Mesenchymal stem cell (in vitro differentiated cells and primary cell): ENCODE data around the gene C6orf136.

Experiments
- DNase-seq: peaks from one replicate; pipeline ENCODE4 v3.0.0-alpha.2; 2013
- H2AFZ ChIP-seq: one replicate; pipeline ENCODE4 v1.6.1; 2013; ENCODE audit warnings: low read depth, mild to moderate bottlenecking, control low read depth, inconsistent platforms, low read length, moderate library complexity
- H2AK5ac ChIP-seq: 2 replicates; pipeline ENCODE4 v1.6.1; 2013; ENCODE audit warnings: low read length, moderate library complexity, mild to moderate bottlenecking, inconsistent platforms; ENCODE audit not compliant: severe bottlenecking
- H2BK120ac ChIP-seq: one replicate; pipeline ENCODE4 v1.6.1; 2013; ENCODE audit warnings: low read depth, mild to moderate bottlenecking, inconsistent platforms, low read length, moderate library complexity
- H2BK12ac ChIP-seq, 2 experiments: one replicate each; pipeline ENCODE4 v1.6.1; 2013; ENCODE audit warnings: inconsistent platforms in 2 of 2, low read length in 2 of 2, mild to moderate bottlenecking in 2 of 2, moderate library complexity in 2 of 2, control low read depth in 1 of 2
- H2BK15ac ChIP-seq: one replicate; pipeline ENCODE4 v1.6.1; 2013; ENCODE audit warnings: mild to moderate bottlenecking, low read depth, inconsistent platforms; ENCODE audit not compliant: poor library complexity, severe bottlenecking
- H2BK5ac ChIP-seq: 2 replicates; pipeline ENCODE4 v1.6.1; 2013; ENCODE audit warnings: low read depth, mild to moderate bottlenecking, low read length, control low read depth, inconsistent platforms; ENCODE audit not compliant: poor library complexity, severe bottlenecking
- H3K14ac ChIP-seq, 2 experiments: one replicate each; pipeline ENCODE4 v1.6.1; 2013; ENCODE audit warnings: inconsistent platforms in 2 of 2, low read length in 2 of 2, control low read depth in 1 of 2, mild to moderate bottlenecking in 1 of 2, moderate library complexity in 1 of 2
- H3K18ac ChIP-seq, 2 experiments: one replicate each; pipeline ENCODE4 v1.6.1; 2013; ENCODE audit warnings: inconsistent platforms in 2 of 2, low read length in 2 of 2, control low read depth in 1 of 2, low read depth in 1 of 2, mild to moderate bottlenecking in 1 of 2
- H3K23ac ChIP-seq, 2 experiments: one replicate each; pipeline ENCODE4 v1.6.1; 2013; ENCODE audit warnings: inconsistent platforms in 2 of 2, low read length in 2 of 2, mild to moderate bottlenecking in 2 of 2, moderate library complexity in 2 of 2, control low read depth in 1 of 2
- H3K27ac ChIP-seq: 2 replicates; pipeline ENCODE4 v1.5.1; 2013; ENCODE audit warnings: mild to moderate bottlenecking, moderate library complexity, low read length, control low read depth, inconsistent platforms; ENCODE audit not compliant: poor library complexity, severe bottlenecking
- H3K27me3 ChIP-seq, 2 experiments: 2 replicates each; pipeline versions ENCODE4 v1.6.1 to v1.7.0; 2013; ENCODE audit warnings: low read length in 2 of 2, mild to moderate bottlenecking in 2 of 2, moderate library complexity in 2 of 2, control low read depth in 1 of 2, inconsistent platforms in 1 of 2; ENCODE audit not compliant: control insufficient read depth in 1 of 2, insufficient read depth in 1 of 2
- H3K36me3 ChIP-seq, 2 experiments: 2 replicates each; pipeline versions ENCODE4 v1.6.1 to v1.7.0; 2013; ENCODE audit warnings: low read length in 2 of 2, control low read depth in 1 of 2, inconsistent platforms in 1 of 2, low read depth in 1 of 2, mild to moderate bottlenecking in 1 of 2; ENCODE audit not compliant: insufficient read depth in 2 of 2, control insufficient read depth in 1 of 2
- H3K4ac ChIP-seq, 2 experiments: one replicate each; pipeline ENCODE4 v1.6.1; 2013; ENCODE audit warnings: inconsistent platforms in 2 of 2, low read length in 2 of 2, mild to moderate bottlenecking in 2 of 2, moderate library complexity in 2 of 2, control low read depth in 1 of 2, low read depth in 1 of 2
- H3K4me1 ChIP-seq: 2 replicates; pipeline ENCODE4 v1.6.1; 2013; ENCODE audit warnings: low read depth, low read length, control low read depth; ENCODE audit not compliant: control insufficient read depth, insufficient read depth
- H3K4me2 ChIP-seq: 2 replicates; pipeline ENCODE4 v1.6.1; 2013; ENCODE audit warnings: low read length, mild to moderate bottlenecking, inconsistent platforms; ENCODE audit not compliant: poor library complexity, severe bottlenecking
- H3K4me3 ChIP-seq, 2 experiments: 2 replicates each; pipeline versions ENCODE4 v1.5.1 to v1.7.0; 2013; ENCODE audit warnings: low read length in 2 of 2, mild to moderate bottlenecking in 2 of 2, control low read depth in 1 of 2, low read depth in 1 of 2; ENCODE audit not compliant: insufficient read depth in 1 of 2
- H3K79me1 ChIP-seq: replicated peaks from 2 replicates; pipeline ENCODE4 v1.6.1; 2013; ENCODE audit warnings: mild to moderate bottlenecking, control low read depth, low read length, inconsistent platforms; ENCODE audit not compliant: poor library complexity, severe bottlenecking
- H3K9ac ChIP-seq: 2 replicates; pipeline ENCODE4 v1.7.0; 2013; ENCODE audit warnings: mild to moderate bottlenecking, low read length, moderate library complexity
- H3K9me3 ChIP-seq: 2 replicates; pipeline ENCODE4 v1.7.0; 2013; ENCODE audit warnings: mild to moderate bottlenecking, low read length; ENCODE audit not compliant: control insufficient read depth
- H4K8ac ChIP-seq: one replicate; pipeline ENCODE4 v1.6.1; 2013; ENCODE audit warnings: inconsistent platforms, mild to moderate bottlenecking, low read length, moderate library complexity
- H4K91ac ChIP-seq: one replicate; pipeline ENCODE4 v1.6.1; 2013; ENCODE audit warnings: mild to moderate bottlenecking, low read length, inconsistent platforms
- WGBS: methylation state at CpG from one replicate; pipeline ENCODE4 v1.1.7; 2013; ENCODE audit warnings: mixed read lengths; 5-methylcytosine and 5-hydroxymethylcytosine counted together

The C6orf136 gene

DNA sequence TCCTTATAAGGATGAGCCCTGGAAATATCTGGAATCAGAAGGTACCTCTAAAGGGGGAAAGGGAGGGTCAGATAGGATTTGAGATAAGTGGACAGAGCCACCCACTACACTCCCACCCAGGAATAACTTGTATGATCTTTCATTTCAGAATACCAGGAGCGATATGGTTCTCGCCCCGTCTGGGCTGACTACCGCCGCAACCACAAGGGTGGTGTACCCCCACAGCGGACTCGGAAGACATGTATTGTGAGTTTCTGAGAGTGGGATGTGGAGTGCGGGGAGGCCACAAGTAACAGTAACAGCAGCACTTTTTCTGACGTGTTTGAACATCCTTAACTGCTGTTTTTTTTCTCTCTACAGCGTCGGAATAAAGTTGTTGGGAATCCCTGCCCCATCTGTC lies 27.4 kb upstream of the C6orf136 start:
- H3K27me3 ChIP-seq: no peaks in the 10 kb centered on the region
- no peaks in the 10 kb centered on the region for H3K4me1 ChIP-seq
- 98% methylated on average over 11 of the region's 11 CpGs for WGBS
- H3K79me1 ChIP-seq: peaks cover 11% of the 10 kb centered on the region
- DNase-seq: no peak
- H3K9ac ChIP-seq: peak overlapping the region; percentile 100
- no peak overlapping the region for H3K14ac ChIP-seq
- peak overlapping the region; percentile 49 for H2AK5ac ChIP-seq
- H3K4me2 ChIP-seq: no peak overlapping the region
- H4K8ac ChIP-seq: peak overlapping the region; percentile 62
- no peak overlapping the region for H2BK15ac ChIP-seq
- H4K91ac ChIP-seq: peak overlapping the region; percentile 48
- H3K9me3 ChIP-seq: no peaks in the 10 kb centered on the region
- H2AFZ ChIP-seq: no peak overlapping the region
- peaks cover 30 to 64% of the 10 kb centered on the region in 2 experiments for H3K36me3 ChIP-seq
- no peak overlapping the region for H3K4ac ChIP-seq
- H2BK12ac ChIP-seq: no peak overlapping the region
- H3K27ac ChIP-seq: no peak overlapping the region
- no peak overlapping the region for H3K23ac ChIP-seq
- no peak overlapping the region for H2BK5ac ChIP-seq
- H2BK120ac ChIP-seq: no peak overlapping the region
- no peak overlapping the region for H3K18ac ChIP-seq
- H3K4me3 ChIP-seq: no peak overlapping the region

DNA sequence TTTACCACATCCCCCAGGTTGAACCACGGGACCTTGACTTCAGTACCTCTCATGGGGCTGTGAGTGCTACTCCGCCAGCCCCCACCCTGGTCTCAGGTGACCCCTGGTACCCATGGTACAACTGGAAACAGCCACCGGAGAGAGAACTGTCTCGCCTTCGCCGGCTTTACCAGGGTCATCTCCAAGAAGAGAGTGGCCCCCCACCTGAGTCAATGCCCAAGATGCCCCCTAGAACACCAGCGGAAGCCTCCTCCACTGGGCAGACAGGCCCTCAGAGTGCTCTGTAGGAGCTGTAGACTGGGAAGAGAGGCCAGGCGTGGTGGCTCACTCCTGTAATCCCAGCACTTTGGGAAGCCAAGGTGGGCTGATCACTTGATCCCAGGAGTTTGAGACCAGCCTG lies 21.4 kb upstream of the C6orf136 start:
- H3K23ac ChIP-seq: no peak overlapping the region
- H3K9me3 ChIP-seq: no peaks in the 10 kb centered on the region
- peaks cover 3% of the 10 kb centered on the region for H3K4me1 ChIP-seq
- H3K79me1 ChIP-seq: peaks cover 30% of the 10 kb centered on the region
- H2BK5ac ChIP-seq: no peak overlapping the region
- DNase-seq: no peak
- no peak overlapping the region for H3K4me3 ChIP-seq
- H3K4me2 ChIP-seq: no peak overlapping the region
- no peak overlapping the region for H3K4ac ChIP-seq
- H3K27ac ChIP-seq: no peak overlapping the region
- no peak overlapping the region for H2AK5ac ChIP-seq
- peaks cover 61 to 80% of the 10 kb centered on the region in 2 experiments for H3K36me3 ChIP-seq
- no peak overlapping the region for H3K9ac ChIP-seq
- H3K14ac ChIP-seq: no peak overlapping the region
- no peak overlapping the region for H2BK15ac ChIP-seq
- H4K91ac ChIP-seq: no peak overlapping the region
- whole genome bisulfite sequencing: over 99% methylated on average over 8 of the region's 8 CpGs
- H2BK12ac ChIP-seq: no peak overlapping the region
- H4K8ac ChIP-seq: no peak overlapping the region
- no peak overlapping the region for H3K18ac ChIP-seq
- H3K27me3 ChIP-seq: no peaks in the 10 kb centered on the region
- H2AFZ ChIP-seq: no peak overlapping the region
- H2BK120ac ChIP-seq: no peak overlapping the region

DNA sequence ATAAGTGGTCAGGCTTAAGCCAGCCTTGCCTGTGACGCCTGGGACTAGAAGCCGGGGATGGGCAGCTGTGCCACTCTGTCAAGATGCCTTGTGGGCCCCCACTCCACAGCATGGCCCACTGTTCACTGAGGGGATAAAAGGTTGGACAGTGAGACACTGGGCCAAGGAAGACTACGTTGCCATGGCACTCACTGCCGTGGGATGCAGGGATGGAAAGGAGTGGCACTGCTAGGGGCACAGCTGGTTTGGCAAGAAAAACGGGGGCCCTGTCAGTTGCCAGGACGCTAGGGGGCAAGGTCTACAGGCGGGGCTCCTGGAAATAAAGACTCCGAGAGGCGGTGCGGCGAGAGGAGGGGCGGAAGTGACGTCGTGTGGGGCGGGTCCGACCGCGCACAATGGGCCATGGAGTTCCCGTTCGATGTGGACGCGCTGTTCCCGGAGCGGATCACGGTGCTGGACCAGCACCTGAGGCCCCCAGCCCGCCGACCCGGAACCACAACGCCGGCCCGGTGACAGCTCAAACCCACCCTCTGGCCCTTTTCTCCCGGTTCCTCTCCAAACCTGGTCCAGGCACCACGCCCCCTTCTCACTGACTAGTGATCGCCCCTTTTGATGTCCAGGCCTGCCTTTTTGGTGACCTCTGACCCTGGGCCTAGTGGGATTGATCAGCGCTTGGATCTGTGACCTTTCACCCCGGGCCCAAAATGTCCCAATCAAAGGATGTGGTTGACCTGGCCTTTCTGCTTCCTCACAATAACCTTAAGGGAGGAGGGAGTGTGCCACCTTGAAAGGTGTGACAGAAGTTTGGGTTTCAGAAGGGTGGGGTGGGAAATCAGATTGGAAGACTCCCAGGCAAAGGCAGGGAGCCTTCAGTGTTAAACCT lies 20.2 kb upstream of the C6orf136 start, which contains the start of gene ATAT1:
Gene ATAT1, plus strand, starts transcription at position 391 of the 883 bp plus-strand sequence.
- H3K18ac ChIP-seq: peak within 1 kb of the TSS; percentile 83 to 88
- H3K79me1 ChIP-seq: peaks cover 32% of the 10 kb centered on the region
- peak within 1 kb of the TSS; percentile 4 for H2BK120ac ChIP-seq
- no peaks in the 10 kb centered on the region for H3K9me3 ChIP-seq
- H3K14ac ChIP-seq: peak within 1 kb of the TSS in 1 of 2 experiments; percentile 67
- peak within 1 kb of the TSS in 1 of 2 experiments; percentile 25 for H2BK12ac ChIP-seq
- peak within 1 kb of the TSS; percentile 43 for H3K27ac ChIP-seq
- peak within 1 kb of the TSS; percentile 96 for H3K9ac ChIP-seq
- H2BK5ac ChIP-seq: peak within 1 kb of the TSS; percentile 5
- H2AK5ac ChIP-seq: peak within 1 kb of the TSS; percentile 33
- H3K4ac ChIP-seq: peak within 1 kb of the TSS; percentile 47 to 89
- no peaks in the 10 kb centered on the region for H3K27me3 ChIP-seq
- peak within 1 kb of the TSS; percentile 60 to 95 for H3K4me3 ChIP-seq
- H3K36me3 ChIP-seq: peaks cover 64 to 78% of the 10 kb centered on the region in 2 experiments
- H4K91ac ChIP-seq: peak within 1 kb of the TSS; percentile 93
- no peak within 1 kb of the TSS for H3K23ac ChIP-seq
- 6% methylated on average over 36 of the region's 36 CpGs for WGBS
- H4K8ac ChIP-seq: peak within 1 kb of the TSS; percentile 99
- H3K4me1 ChIP-seq: peaks cover 4% of the 10 kb centered on the region
- H2AFZ ChIP-seq: peak within 1 kb of the TSS; percentile 39
- H3K4me2 ChIP-seq: peak within 1 kb of the TSS; percentile 82
- peak; percentile 87 for DNase-seq
- H2BK15ac ChIP-seq: peak within 1 kb of the TSS; percentile 93

DNA sequence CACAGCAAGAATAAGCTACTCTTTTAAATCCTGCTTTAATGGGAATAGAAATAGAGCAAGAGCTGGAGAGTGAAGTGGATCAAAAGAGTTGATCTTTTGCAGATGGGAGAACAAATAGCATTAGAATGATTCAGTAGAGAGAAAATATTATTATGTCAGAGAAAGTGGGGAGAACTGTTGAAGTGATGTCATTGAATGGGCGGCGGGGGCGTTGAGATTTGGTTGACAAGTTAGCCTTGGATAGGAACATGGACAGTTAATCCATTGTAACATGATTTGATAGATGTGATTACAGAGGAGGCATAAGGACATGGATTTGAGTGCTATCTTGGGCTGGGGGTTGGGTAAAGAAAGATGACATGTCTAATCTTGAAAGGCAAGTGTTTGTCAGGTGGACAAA lies 11.1 kb upstream of the C6orf136 start:
- no peak overlapping the region for H3K4ac ChIP-seq
- H3K23ac ChIP-seq: no peak overlapping the region
- H2AFZ ChIP-seq: no peak overlapping the region
- no peak overlapping the region for H2BK5ac ChIP-seq
- H3K4me2 ChIP-seq: no peak overlapping the region
- DNase-seq: no peak
- H3K9me3 ChIP-seq: no peaks in the 10 kb centered on the region
- H3K9ac ChIP-seq: no peak overlapping the region
- no peak overlapping the region for H2AK5ac ChIP-seq
- H3K18ac ChIP-seq: no peak overlapping the region
- H4K91ac ChIP-seq: no peak overlapping the region
- peaks cover 1% of the 10 kb centered on the region for H3K4me1 ChIP-seq
- H3K14ac ChIP-seq: no peak overlapping the region
- WGBS: 97% methylated on average over 3 of the region's 3 CpGs
- H3K4me3 ChIP-seq: no peak overlapping the region
- H3K79me1 ChIP-seq: peaks cover 28% of the 10 kb centered on the region
- no peak overlapping the region for H2BK12ac ChIP-seq
- H2BK120ac ChIP-seq: no peak overlapping the region
- H2BK15ac ChIP-seq: no peak overlapping the region
- H3K36me3 ChIP-seq: peaks cover 41 to 45% of the 10 kb centered on the region in 2 experiments
- no peak overlapping the region for H4K8ac ChIP-seq
- H3K27ac ChIP-seq: no peak overlapping the region
- no peaks in the 10 kb centered on the region for H3K27me3 ChIP-seq
